NCI-H2196 (cell line): ENCODE results near the gene SLC44A4.
"Not testable (repeated sequence)": the region's sequence is repeated elsewhere in the genome, so short reads cannot be mapped to it uniquely, and the experiment has no call there.

Experiments
- DNase-seq: peaks from one replicate; lab custom pipeline; 2025; ENCODE audit not compliant: unreplicated experiment; lab: John Stamatoyannopoulos, UW

The SLC44A4 gene

GRCh38 chr6:31878726-31879125, at the start of gene SLC44A4:
SLC44A4 (minus strand) TSS chr6:31878997; CDS start chr6:31878980, 17 bp downstream.
- no peak for DNase-seq

GRCh38 chr6:31928672-31928939, 49.8 kb upstream of the SLC44A4 start:
- no peak for DNase-seq

- DNase-seq, result no peak
Measured at GRCh38 chr6:31927863-31928671, 49.3 kb upstream of the SLC44A4 start.

- DNase-seq, result no peak
Measured at GRCh38 chr6:31927242-31927862, 48.6 kb upstream of the SLC44A4 start, which contains the start of gene C2. C2 (plus strand) TSS chr6:31927717; CDS start chr6:31927753, 36 bp downstream.

GRCh38 chr6:31922942-31923341, 44.1 kb upstream of the SLC44A4 start:
- no peak for DNase-seq

- DNase-seq, result no peak
Measured at GRCh38 chr6:31920811-31921210, 42.0 kb upstream of the SLC44A4 start.

- DNase-seq, result no peak
Measured at GRCh38 chr6:31919624-31920303, 41.0 kb upstream of the SLC44A4 start.

GRCh38 chr6:31918069-31918720, 39.4 kb upstream of the SLC44A4 start:
- DNase-seq, result no peak

GRCh38 chr6:31915756-31916155, 37.0 kb upstream of the SLC44A4 start:
- DNase-seq, result no peak

GRCh38 chr6:31915351-31915750, 36.6 kb upstream of the SLC44A4 start:
- DNase-seq, result no peak

GRCh38 chr6:31911826-31912585, 33.2 kb upstream of the SLC44A4 start:
- DNase-seq, result no peak

- DNase-seq, result not testable (repeated sequence)
Measured at GRCh38 chr6:31909298-31909697, 30.5 kb upstream of the SLC44A4 start.

GRCh38 chr6:31908791-31909190, 30.0 kb upstream of the SLC44A4 start:
- no peak for DNase-seq

- not testable (repeated sequence) for DNase-seq
Measured at GRCh38 chr6:31908255-31908654, 29.5 kb upstream of the SLC44A4 start.

- no peak for DNase-seq
Measured at GRCh38 chr6:31907158-31907813, 28.5 kb upstream of the SLC44A4 start.

- not testable (repeated sequence) for DNase-seq
Measured at GRCh38 chr6:31906727-31907126, 27.9 kb upstream of the SLC44A4 start.

GRCh38 chr6:31906122-31906521, 27.3 kb upstream of the SLC44A4 start:
- DNase-seq, result no peak

GRCh38 chr6:31905041-31905440, 26.2 kb upstream of the SLC44A4 start:
- no peak for DNase-seq

GRCh38 chr6:31903957-31904356, 25.2 kb upstream of the SLC44A4 start:
- no peak for DNase-seq

- peak; percentile 97 for DNase-seq
Measured at GRCh38 chr6:31901953-31902643, 23.3 kb upstream of the SLC44A4 start, which contains the start of gene ZBTB12. ZBTB12 (minus strand) TSS chr6:31902086; CDS start chr6:31901305, 781 bp downstream.
